Globus pallidus (tissue), 1 donor: ENCODE measurements around the gene GRM5.

ENCODE experiments used
- DNase-seq: peaks from one replicate; pipeline ENCODE4 v3.0.0-alpha.2; 2015; ENCODE audit warnings: low spot score

Gene GRM5

DNA sequence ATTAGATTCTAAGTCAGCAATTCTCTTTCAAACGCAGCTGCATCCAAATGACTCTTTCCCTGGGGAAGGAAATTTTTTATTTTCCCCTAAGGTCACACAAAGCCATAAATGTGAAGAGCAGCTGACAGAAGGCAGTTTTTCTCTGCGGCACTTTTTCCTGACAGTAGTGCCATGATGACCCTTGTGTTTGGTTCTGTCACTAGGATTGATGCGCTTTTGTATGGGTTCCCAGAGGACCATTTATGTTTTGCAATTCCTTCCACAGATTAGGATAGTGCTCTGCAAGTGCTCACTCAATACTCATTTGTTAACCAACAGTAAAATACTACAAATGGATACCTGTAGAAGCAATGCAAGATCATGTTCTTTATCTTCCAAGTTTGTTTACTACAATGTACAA is 368.6 kb downstream of the GRM5 start:
- DNase-seq: no peak

DNA sequence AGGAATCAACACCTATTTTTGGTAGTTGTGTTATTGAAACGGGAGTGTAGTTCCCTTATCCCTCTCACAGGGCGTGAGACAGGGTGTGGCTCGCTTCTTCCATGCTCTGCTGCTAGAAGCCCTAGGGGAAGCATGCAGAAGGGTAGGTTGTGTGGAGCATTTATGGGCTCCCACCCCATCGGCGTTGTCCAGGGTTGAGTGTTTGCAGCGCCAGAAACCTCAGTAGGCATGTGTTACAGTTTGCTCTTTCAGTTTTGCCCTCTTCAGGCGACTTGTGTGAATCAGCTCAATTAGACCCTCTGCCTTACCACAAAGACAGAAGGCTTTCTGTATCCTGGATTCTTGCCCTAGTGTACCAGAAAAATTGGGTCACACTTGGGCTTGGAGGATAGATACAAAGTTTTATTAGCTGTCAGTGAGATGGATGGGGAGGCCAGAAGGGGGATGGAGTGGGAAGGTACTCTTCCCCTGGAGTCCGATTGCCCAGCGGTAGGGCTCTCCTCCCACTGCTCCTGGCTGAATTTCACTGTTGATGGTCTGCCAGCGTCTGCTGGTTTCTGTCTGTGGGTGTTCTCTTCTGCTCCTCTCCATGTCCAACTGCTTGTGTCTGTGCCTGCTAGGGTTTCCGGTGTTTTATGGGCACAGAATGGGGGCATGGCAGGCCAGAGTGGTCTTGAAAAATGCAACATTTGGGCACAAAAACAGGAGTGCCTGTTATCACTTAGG is 369.9 kb downstream of the GRM5 start:
- DNase-seq: peak; percentile 3

DNA sequence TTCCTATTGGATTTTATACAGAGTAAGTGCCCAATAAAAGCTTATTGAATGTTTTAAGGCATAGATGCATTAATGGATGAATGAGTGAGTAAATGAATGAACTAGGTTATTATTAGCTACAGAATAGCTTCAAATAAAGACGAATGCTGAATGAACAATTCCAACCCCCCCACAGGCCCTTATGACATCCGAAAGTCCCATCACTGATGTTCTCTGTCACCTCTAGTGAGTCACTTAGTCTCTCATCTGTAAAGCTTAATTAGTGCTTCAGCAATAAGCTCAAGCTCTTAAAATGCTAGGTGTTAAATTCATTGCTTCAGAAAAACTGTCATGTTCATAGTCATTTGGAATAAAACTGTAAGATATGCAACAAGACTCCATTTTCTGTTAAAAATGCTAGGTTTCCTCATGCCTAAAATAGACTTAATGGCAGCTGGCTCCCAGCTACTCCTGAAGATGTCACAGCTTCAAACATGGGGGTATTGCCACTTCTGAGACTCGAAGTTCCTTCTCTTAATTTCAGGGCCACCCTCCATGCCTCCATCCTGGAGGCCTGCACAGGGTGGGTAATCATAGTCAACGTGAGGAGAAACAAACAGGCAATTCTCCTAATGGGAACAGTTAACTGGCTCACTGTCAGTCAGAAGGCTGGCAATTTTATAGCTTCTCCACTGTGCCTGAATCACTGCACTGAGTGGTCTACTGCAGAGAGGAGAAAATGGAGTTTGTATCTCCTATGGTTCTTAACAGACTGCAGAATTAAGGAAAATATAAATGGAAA is 373.3 kb downstream of the GRM5 start:
- no peak for DNase-seq

DNA sequence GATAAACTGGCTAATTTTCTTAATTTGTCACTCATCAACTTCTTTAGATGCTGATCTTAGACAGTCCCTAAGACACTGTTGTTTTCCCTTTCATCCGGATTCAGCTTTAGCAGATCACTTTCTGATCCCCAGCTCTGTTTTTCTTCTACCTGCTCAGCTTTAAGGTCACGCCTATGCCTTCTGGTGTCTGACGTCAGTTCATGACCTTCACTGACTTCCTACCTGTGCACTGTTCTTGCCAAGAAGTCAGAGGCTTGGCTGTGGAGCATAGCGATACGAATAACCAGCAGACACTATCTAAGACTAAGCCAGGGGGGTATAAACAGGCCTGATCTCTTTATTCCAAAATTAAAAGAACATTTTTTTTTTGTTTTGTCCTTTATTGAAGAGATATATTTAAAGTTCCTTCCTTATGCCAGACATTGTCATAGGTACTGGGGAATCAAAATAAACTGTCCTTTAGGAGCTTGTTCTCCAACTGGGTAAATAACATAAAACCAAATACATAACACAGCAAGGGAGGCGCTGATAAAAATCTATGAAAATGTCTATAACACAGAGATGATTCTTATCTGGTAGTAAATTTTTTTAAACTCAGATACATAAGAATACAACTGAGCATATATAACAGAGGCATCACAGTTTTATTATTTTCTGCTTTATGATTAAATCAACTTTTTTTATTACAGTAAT is 376.1 kb downstream of the GRM5 start:
- no peak for DNase-seq

DNA sequence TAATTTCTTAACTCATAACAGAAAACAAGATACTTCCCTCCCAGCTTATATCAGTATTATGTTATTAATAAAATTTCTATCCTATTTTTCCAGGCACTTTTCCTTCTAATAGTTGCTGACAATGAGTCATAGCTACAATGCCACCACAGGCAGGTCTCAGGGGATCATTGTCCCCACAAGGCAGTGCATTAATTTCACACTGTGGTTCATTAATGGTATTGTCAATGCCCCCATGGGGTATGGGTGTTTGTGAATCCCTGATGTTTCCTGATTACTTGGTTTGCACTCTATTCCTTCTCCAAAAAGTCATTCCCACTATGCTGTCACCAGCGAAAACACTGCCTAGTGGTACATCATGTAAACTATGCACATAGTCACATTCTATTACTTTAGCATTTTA is 382.8 kb downstream of the GRM5 start:
- DNase-seq: no peak

DNA sequence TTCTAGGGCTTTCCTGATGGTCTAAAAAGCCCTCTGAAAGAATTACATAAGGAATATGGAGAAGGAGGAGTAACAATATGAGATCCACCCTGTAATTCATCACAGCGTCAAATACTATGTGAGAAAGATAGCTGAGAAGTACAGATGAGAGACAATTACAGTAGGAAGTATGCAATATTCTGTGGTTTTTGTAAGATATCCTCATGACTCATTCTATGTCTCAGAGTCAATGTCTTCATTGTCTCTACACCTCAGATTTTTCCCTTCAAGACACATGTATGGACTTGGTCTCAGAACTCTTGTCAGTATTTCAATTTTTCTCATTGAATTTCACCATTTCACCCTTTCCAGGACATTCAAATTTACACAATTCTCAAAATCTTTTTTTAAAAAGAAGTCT is 385.0 kb downstream of the GRM5 start:
- no peak for DNase-seq

DNA sequence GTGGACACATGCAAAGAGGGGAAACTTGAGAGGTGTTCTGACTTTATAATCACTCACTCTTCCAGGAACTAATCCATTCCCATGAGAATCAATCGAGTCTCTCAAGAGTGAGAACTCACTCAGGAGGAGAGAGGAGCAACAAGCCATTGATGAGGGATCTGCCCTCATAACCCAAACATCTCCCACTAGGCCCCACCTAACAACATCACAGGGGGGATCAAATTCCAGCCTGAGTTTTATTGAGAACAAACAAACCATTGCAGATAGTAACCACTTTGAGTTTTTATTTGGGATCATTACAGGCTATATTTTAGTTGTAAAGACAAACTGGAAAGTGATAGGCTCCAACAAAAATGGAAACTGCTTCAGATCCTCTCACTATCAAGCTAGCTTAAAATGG is 399.4 kb downstream of the GRM5 start:
- DNase-seq: no peak

DNA sequence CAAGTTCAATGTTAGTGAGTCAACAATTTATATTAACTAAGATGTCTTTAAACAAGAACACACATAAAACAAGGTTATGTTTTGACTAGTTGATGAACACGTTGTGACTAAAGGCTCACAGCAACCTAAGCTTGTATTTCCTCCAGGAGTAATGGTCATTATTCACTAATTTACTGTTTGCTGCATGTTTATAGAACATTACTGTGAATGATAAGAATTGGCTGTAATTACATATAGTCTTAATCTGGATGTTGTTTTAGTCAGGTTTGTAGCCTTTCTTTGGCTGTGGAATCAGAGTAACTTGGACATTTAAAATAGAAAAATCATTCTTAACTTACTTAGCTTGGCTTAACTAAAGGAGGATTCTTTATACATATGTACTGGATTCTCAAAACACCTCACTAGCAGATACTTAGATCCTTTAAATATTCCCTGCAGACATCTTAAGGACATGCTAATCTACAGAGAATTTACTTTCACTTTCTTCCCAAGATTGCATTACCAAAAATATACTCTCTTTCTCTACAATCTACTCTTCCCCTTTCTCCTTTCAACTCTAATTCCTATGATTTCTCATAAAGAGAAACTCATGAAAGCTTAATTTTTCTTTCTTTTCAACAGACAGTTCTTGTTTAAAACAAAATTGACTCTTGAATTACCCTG is 408.6 kb downstream of the GRM5 start:
- no peak for DNase-seq

DNA sequence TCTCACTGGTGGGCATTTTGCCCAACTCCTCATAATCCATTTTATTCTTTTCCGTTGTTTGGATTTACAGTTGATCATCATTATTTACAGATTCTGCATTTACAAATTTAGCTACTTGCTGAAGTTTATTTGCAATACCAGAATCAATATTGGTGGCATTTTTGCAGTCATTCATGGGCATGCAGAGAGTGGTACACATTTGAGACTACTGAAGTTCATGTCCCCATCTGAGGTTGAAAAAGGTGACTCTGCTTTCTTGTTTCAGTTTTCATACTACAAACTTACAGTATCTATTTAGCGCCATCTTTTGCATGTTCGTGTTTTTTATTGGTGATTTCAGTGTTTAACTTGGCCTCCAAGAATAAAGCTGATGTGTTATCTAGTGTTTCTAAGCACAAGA is 409.5 kb downstream of the GRM5 start:
- DNase-seq: no peak

DNA sequence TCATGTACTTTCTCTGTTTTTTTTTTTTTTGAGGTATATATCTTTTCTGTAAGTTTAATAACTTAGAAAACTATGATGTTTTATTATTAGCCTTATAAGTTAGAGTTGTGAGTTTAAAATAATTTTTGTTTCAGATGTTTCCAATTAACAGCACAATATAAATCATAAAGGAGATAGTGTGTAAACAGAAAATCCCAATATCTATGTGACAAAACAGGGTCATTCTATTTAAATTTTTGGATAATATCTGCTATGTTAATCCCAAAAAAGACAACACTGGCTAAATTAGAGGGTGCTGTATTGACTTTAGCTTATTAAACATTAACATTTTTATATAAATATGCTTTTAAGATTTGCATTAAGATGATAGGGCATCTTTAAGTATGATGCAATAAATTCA is 410.1 kb downstream of the GRM5 start:
- no peak for DNase-seq

DNA sequence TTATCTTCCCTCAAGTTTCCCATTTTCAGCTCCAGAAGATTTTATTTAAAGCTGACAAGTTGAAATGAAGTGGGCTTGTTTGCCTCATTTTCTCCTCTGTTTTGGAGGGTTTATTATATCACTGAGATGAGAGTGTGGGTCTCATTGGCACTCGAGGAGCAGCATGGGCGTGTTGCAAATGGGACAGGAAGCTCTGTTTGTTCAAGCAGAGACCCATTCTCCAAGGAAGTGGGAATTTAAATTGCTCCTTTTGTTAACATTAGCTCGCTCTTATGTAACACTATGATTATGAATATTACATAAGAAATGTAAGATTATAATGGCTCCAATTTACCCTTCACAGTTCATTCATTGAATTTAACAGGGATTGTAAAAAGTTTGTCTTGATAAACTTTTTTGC is 410.6 kb downstream of the GRM5 start:
- DNase-seq: no peak

DNA sequence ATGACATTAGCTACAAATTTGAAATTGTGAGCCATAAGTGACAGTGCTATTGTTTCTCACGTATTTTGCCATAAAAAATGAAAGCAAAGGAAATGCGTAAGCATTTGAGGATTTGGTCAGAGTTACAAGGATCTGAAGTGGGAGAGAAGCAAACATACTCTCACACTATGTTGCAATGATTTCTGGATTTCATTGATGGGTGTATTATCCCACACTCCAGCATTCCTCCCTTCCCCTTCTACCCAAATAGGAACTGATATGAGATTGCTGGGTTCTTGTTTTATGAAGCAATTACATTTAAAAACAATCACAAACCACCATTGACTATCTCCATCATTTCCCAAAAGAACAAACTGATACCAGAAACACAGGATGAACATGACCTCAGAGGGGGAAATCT is 414.2 kb downstream of the GRM5 start:
- no peak for DNase-seq

DNA sequence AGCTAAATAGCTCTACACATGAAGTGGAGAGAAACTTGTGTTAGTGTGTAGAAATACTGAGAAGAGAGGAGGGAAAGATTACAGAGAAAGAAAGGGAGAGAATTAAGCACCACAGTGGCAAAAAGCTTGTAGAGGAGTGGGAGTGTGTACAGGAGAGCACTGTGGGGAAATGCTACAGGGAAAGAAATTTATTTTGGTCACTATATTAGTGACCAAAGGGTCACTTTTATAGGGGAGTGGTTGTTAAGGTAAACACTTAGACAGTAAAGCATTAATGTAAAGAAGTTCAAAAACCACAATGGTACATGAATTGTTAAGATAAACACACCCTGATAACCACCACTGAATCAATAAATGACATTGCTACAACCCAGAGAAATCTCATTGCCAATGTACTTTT is 421.1 kb downstream of the GRM5 start:
- DNase-seq: no peak

DNA sequence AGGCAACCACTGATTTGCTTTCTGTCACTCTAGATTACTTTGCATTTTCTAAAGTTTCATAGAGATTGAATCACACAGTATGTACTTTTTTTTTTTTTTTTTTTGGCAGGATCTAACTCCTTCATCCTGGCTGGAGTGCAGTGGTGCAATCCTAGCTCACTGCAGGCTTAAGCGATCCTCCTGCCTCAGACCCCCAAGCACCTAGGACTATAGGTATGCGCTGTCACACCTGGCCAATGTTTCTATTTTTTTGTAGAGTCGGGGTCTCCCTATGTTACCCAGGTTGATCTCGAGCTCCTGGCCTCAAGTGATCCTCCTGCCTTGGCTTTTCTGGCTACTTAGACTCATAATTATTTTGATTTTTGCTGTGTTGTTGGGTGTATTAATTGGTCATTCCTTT is 433.6 kb downstream of the GRM5 start:
- DNase-seq: no peak

DNA sequence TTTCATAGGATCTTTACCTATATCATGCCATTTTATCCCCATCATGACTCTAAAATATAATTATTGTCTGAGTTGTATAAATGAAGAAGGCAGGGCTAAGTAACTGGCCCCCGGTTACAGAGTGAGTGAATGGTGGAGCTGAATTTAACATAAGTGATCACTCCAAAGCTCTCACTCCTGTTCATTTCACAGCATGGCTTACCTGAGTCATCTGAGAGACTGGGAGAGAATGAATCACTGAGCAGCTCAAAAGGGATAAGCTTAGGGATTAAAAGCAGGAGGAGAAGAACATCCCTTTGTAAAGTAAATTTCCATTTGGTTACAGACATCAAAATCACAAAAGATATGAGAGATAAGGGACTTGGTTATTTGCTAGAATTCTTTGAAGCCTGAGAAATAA is 434.3 kb downstream of the GRM5 start:
- DNase-seq: no peak

DNA sequence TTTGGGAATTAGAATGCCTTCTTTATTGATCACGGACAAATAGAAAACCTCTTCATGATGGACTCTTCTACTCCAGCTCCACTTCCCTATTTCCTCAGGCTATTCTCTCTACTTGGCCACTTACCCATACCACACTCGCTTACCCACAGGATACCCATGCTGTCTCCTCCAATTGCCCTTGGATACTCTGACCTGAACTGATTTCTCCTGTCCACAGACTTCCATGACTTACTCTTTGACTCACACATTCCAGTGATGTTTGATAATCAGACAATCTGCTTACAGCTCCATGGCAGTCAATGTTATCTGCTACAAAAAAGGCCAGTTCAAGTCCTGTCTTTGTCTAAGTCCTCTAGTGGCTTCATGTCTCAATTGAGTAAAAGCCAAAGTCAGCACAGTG is 436.3 kb downstream of the GRM5 start:
- DNase-seq: no peak

DNA sequence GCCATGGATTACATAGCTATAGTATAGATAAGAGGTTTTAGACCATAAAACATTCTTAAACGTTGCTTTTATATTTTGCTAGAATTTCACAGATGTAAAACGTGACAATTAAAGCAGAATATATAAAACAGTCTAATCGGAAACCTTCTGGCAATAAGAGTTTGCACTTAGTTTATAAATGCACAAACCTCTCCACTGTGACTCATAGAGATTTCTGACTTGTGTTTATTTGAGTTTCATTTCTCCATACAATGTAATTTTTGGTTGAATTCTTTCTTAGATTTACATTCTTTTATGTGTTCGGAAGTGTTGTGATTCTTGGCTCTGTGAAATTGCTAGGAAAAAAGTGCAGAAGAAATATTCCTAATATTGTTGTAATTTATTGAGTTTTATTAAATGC is 439.6 kb downstream of the GRM5 start:
- no peak for DNase-seq

DNA sequence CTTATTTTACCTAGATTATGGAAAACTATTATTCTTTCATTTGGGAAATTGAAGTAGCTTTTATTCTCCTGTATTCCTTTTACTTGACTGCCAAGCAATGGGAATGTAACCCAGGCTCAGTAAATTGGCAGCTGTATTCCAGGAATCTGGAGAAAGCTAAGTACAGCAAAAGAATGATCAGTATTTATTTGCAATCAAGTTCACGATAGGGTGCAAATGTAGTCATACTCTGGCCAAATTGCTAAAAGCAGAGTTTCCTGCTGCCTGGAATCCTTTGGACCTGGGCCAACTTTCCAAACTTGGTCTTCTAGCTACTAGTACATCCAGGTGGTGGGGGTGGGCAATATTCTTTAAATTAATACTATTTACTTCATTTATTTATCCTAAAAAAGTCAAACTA is 442.3 kb downstream of the GRM5 start:
- no peak for DNase-seq

DNA sequence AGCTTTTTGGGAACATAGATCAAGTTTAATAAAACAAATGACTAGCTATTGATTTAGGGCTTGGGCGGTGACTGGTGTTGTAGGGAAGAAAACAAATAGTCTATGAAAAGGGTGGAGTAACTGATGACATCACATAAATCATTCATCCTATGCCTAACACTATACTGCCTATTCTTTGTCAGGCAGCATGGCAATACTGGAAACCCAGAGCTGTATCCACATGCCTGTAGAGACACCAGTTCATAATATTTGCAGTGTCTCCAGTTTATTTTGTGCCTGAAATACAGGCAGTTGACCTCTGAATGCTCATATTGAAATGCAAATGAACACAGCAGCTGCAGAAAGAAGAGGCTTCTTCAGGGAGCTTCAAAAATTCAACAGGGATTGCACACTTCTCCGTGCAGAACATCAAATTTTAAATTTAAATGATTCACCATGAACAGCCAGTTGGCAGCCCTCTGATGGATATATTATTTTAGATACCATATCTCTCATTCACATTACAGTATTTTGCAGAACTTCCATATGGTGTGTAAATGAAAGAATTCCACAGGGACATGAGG is 445.1 kb downstream of the GRM5 start:
- peak; percentile 4 for DNase-seq

DNA sequence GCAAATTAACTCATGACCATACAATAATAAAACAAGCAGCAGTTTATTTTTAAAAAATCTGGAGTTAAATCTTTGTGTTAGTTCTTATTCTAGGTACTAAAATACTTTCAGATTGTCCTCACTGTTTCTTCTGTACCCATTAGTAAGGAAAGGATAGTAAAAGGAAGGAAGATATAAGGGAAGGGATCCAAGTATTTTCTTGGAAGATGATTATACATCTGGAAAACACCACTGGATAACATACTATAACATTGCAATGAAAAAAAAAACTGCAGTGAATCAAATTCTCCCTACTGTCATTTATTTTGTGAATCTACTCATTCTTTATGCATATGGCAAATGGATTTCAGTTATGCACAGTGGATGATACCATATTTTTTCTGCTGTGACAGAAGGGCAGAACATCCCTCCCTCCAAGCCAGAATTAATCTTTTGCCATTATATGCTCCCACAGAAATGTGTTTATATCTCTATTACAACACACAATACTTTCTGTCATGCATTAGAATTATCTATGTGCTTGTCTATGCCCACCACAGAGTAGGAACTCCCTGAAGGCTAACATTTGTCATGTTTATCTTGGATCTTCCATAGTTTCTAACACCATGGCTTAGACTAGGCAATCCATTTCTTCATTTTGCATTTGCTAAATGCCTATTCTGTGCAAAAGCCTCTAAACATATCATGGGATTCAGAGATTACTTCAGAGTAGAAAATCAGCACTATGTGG is 446.0 kb downstream of the GRM5 start:
- DNase-seq: no peak

DNA sequence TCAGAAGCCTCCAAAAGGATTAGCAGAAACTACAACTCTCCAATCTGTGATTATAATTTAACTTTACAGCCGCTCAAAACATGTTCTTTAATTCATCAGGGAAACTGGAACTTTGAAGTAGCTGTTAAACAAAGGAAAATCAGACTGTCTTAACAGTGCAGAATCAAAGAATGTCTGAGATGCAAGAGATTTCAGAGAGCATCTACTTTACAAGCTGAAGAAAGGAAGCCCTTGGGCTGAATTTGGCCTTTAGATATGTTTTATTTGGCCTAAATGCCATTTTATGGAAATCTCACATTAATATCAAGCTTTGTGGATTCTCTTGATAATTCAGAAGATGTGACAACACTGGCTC is 446.7 kb downstream of the GRM5 start:
- DNase-seq: no peak
